T47D (cell line): ENCODE results near the gene CYP27C1.

Experiments
- DNase-seq, 2 experiments: peaks; one replicate each; pipeline versions ENCODE4 v3.0.0 to v3.0.0-alpha.2; 2011 to 2012; ENCODE audit warnings: low read depth in 1 of 2, low spot score in 1 of 2
- JUND ChIP-seq: IDR thresholded peaks from 2 replicates; pipeline ENCODE4 v1.6.1; 2012; ENCODE audit warnings: low read depth
- in situ Hi-C: cut with HindIII; loops from 2 replicates; pipeline ENCODE4 v1.10.0; 2016; ENCODE audit warnings: low sequenced_read_pairs, low pct_unique_long_range_greater_than_20kb

Gene CYP27C1

GRCh38 chr2:127195140-127196074, 24.7 kb downstream of the CYP27C1 start:
- DNase-seq = no peak
- in situ Hi-C loops = no loop called here

GRCh38 chr2:127194447-127194846, 25.7 kb downstream of the CYP27C1 start:
- TF ChIP-seq JUND = no peak
- in situ Hi-C loops = no loop called here
- DNase-seq = no peak

More at GRCh38 chr2:127195140-127196074, 24.7 kb downstream of the CYP27C1 start:
- TF ChIP-seq JUND = no peak

DNA sequence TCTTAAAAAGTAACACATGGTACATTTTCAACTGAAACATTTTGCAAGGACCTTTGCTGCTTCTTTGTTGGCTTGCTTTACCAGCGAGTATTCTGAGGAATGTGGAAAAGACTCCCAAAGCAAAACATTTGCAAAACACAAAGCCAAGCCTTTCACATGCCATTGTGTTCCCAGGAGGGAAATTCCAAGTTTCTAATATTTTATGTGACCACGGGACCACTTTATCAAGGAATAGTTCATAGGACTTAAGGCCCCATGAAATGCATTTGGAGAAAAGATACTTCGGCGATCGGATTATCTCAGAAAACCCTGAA, 26.2 kb downstream of the CYP27C1 start:
- TF ChIP-seq JUND = no peak
- DNase-seq = no peak
- in situ Hi-C loops = no loop called here

- no peak for DNase-seq
- no peak for TF ChIP-seq JUND
- in situ Hi-C loops = no loop called here
These were observed 26.7 kb downstream of the CYP27C1 start for GRCh38 chr2:127193164-127193966.

- TF ChIP-seq JUND = no peak
- in situ Hi-C loops = no loop called here
- DNase-seq = no peak
These were observed 28.5 kb downstream of the CYP27C1 start for GRCh38 chr2:127191331-127192219.

GRCh38 chr2:127188797-127189196, 31.3 kb downstream of the CYP27C1 start:
- TF ChIP-seq JUND = no peak
- in situ Hi-C loops = no loop called here
- no peak for DNase-seq

- in situ Hi-C loops = no loop called here
- no peak for TF ChIP-seq JUND
- DNase-seq = no peak
These were observed 32.3 kb downstream of the CYP27C1 start for GRCh38 chr2:127187831-127188230.

DNA sequence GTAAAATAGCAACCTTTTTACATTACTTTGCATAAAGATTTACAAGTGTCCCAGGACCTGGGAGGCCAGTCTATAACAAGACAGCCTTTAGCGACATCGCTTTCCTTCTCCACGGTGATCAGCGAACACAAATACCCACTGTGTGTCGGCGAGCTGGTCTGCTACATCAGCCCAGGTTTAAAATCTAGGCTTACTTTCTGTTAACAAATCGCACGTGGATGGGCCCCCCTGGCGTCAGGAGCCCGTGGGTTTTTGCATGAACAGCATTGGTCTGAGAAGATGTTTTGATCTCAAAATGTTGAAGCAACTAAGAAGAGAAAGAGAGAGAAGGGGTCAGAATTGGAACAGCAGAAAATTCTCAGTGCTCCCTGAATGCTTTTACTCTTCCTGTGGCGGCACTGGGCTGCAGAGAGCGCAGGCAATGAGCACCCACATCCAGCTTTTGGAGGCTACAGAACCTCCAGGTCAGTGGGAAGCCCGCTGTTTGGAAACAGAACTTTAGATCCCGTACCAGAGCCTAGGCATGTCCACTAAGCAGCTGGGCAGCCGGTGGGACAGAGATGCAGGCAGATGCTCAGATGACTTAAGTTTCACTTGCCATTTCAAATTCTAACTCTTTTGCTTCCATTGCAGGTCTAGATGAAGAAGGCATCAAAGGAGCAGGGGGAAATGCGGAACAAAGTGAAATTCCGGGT, 32.9 kb downstream of the CYP27C1 start:
- in situ Hi-C loops = no loop called here
- no peak for TF ChIP-seq JUND
- DNase-seq = no peak

- no peak for DNase-seq
- TF ChIP-seq JUND = no peak
- in situ Hi-C loops = no loop called here
These were observed 34.4 kb downstream of the CYP27C1 start for GRCh38 chr2:127185705-127186104.

DNA sequence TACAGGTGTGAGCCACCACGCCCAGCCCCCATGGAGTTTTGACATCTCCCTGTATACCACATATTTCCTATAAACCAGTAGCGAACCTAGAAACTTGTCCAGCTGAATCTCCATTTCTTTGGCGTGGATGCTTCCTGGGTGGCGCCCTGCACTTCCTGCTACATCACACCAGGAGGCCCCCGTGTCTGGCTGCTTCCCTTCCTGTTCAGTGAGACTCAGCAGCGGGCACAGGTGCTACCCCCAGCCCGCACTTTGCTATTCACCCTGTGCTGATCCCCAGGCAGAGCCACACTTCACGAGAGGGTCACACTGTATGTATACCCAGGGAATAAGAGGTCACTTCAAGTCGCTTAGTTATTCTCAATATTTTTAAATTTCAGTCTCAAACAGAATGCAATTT, 35.0 kb downstream of the CYP27C1 start:
- in situ Hi-C loops = no loop called here
- TF ChIP-seq JUND = no peak
- no peak for DNase-seq

- no peak for DNase-seq
- TF ChIP-seq JUND = no peak
- in situ Hi-C loops = no loop called here
These were observed 36.3 kb downstream of the CYP27C1 start for GRCh38 chr2:127183771-127184170.

DNA sequence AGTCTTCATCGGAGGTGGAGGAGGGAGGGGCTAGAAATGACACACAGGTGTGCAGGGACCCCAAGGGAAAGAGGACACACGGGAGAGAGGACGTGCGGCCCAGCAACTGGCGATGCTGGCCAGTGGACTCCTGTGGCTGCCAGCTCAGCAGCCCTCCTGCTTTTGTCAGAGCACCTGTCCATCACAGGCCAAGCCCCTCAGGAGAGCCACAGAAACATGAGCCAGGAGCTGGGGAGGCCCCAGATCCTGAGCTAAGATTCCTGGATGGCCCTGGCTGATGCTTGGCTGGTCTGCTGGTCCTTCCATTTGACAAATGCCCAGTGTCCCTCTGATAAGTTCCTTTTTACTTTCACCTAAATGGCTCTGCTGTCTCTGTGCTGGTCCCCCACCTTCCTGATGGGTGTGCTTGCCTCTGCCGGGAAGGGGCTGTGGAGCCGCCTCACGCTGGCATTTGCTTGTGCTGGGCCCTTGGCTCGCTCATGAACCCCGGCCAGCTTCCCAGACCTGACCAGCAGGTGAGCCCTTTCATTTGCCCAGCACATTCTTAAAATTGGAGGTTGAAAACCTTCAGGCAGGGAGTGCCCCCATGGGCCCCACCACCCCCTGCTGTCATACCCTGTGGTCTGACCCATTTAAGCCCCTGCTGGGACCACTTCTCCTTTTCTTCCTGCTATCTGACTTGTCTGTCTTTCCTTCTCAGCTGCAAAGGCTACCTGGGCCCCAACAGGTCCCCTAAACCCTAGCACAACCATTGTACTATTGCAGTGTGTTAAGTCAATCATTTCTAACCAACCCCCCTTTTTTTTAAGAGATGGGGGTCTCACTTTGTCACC, 37.3 kb downstream of the CYP27C1 start:
- in situ Hi-C loops = no loop called here
- DNase-seq = no peak
- TF ChIP-seq JUND = no peak
